Fibroblast of gingiva (primary cell): Measurements from ENCODE around the gene TM4SF5.
"Not testable (repeated sequence)": the region's sequence is repeated elsewhere in the genome, so short reads cannot be mapped to it uniquely, and the experiment has no call there.

Experiments
- DNase-seq: peaks from one replicate; pipeline ENCODE4 v3.0.0-alpha.2; 2011; ENCODE audit warnings: low read depth

Gene TM4SF5

GRCh38 chr17:4789951-4790704 lies 18.4 kb downstream of the TM4SF5 start:
- DNase-seq = peak; percentile 83

DNA sequence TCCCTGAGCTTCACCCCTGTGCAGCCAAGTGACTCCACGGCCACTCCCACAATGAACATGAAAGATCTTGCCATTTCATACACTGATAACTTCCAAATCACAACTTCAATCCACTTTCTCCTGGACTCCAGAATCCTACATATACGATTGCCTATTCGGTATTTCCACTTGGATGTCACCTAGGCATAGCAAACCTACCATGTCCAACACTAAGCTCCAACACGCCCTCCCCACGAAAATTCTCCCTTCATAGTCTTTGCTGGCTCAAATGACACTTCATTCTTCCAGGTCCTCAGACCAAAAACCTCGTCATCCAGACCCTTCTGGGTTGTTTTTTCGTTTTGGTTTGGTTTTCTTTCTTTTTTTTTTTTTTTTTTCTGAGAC lies 19.0 kb downstream of the TM4SF5 start:
- no peak for DNase-seq

GRCh38 chr17:4795168-4795567 lies 23.5 kb downstream of the TM4SF5 start:
- DNase-seq = no peak

DNA sequence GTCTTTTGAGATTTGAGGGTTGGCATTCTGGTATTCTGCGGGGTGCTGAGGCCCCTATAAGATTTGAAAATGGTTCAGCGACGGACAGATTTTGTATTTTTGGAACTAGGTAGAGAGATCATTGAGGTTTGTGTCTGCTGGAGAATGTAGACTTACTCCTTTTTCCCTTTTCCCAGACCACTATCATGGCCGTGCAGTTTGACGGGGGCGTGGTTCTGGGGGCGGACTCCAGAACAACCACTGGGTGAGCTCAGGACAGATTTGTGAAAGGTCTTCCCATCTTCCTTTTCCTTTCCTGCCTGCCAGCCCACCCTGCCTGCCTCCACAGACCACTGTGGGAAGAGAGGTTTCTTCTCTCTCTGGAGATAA lies 24.9 kb downstream of the TM4SF5 start:
- DNase-seq = no peak

- no peak for DNase-seq
These were observed 28.9 kb downstream of the TM4SF5 start for GRCh38 chr17:4800462-4801196.

DNA sequence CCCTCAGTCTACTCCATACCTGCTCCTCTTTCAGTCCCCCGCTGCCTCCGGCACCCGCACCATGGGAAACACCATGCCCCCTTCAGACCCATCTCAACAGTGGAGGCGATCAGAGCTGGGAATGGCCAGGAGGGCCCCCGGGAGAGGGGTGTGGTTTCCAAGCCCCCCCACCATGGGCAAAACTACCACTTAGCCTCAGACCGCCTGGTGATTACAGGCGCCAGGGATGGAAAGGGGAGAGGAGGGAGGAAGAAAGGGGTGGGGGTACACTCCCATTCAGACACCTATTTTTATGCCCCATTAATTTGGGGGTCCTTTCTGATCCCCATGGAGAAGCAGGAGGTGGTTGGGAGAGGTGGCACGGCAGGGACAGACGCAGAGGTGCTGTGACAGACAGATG lies 30.5 kb downstream of the TM4SF5 start, which contains the start of gene C17orf114:
Gene C17orf114 (minus strand): TSS at position 101 of the 400 bp plus-strand sequence.
- no peak for DNase-seq

- no peak for DNase-seq
These were observed 34.7 kb downstream of the TM4SF5 start for GRCh38 chr17:4806456-4806776.

DNA sequence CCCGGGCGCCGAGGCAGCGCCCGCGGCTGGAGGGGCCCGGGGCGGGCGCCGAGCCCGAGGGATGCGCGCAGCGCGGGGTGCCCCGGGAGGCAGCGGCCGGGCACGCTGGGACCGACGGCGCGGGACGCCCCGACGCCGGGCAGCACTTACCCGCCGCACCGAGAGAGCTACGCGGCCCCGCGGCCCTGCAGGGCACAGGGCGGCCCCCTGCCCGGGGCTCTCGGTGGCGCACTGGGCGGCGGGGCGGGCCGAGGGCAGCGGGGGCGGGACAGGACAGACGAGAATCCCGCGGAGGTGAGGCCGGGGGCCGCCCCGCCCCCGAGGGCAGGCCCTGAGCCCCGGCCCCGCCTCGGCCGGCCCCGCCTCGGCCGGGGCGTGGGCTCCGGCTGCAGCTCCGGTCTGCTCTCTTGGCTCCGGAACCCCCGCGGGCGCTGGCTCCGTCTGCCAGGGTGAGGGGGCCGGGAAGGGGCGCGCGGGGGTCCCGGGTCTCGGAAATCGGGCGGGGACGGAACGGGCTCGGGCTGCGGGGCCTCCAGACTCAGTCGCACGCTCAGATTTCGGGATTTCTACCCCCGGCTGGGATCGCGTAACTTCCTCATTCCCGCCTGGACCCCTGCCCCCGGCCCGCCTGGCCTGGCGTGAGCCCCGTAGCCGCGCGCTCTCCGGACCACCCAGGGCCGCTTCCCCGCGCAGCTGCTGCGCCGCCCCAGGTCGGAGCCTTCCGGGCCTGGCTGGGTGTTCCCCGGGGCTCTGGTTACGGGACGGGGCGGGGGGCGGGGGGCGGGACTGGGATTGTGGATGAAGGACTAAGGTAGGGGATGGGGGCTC lies 35.3 kb downstream of the TM4SF5 start, which contains the start of gene PLD2:
Gene PLD2 (plus strand): TSS at position 376 of the 828 bp plus-strand sequence. CDS start 621 bp downstream, outside the sequence.
- peak; percentile 73 for DNase-seq

GRCh38 chr17:4807605-4808377 lies 36.1 kb downstream of the TM4SF5 start:
- no peak for DNase-seq

DNA sequence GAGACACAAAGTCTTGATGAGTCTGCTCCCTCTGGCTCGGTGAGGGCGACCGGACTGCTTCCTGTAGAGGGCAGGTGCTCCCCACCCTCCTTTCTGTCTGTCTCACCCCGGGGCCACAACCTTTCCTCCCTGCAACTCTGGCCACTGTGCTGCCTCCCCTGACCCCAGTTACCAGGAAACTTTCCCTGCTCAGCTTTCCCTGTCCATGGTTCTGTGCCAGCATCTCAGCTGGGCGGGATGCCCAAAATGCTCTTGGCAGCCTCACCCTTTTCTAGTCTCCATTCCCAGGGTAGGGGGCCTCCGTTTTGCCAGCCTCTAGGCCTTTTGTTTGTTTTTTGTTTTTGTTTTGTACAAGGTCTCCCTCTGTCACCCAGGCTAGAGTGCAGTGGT lies 36.7 kb downstream of the TM4SF5 start:
- peak; percentile 21 for DNase-seq

DNA sequence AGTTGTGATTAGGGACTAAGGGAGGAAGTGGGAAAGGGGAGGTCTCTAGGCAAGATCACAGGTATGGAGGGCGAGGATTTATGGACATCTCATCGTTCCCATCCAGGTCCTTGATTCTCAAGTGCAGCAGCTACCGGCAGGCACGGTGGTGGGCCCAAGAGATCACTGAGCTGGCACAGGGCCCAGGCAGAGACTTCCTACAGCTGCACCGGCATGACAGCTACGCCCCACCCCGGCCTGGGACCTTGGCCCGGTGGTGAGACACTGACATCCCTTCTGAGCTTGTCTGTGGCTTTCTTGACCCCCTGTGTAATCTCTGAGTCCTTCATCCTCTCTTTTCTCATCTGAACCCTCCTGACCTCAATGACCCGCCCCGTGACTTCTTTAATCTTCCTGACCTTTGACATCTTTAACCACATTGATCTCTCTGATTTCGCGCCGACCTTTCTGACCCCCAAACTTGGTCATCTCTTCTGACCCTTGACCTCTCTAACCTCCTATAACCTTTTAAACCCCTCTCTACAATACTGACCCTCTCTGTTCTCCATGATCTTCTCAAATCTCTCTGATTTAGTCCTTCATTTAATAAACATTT lies 39.1 kb downstream of the TM4SF5 start:
- DNase-seq = no peak

DNA sequence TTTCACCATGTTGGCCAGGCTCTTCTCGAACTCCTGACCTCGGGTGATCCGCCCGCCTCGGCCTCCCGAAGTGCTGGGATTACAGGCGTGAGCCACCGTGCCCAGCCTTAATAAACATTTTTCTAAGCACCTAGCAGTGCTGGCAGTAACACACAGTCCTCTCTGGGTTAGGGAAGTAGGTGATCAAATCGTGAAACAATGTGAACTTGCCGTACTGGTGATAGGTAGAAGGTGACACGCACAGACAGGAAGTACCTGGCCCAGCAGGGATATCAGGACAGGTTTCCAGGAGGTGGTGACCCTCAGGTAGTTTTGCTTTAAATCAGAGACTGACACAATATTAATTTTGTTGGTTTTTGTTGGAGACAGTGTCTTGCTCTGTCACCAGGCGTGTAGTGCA lies 39.8 kb downstream of the TM4SF5 start:
- no peak for DNase-seq

DNA sequence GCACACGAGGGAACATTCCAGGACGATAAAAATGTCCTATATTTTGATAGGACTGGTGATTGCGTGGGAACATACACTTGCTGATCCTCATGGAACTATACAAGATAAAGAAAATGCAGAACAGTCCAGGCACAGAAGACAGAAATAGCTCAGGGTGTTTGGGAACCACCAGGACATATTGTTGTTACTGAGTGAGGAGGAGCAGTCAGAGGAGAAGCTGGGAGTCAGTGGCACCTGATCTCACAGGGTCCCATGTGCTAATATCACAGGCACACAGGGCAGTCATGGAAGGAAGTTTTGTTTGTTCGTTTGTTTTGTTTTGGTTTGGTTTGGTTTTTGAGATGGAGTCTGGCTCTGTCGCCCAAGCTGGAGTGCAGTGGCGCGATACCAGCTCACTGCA lies 41.0 kb downstream of the TM4SF5 start:
- no peak for DNase-seq

GRCh38 chr17:4815043-4815675 lies 43.5 kb downstream of the TM4SF5 start:
- DNase-seq = no peak

DNA sequence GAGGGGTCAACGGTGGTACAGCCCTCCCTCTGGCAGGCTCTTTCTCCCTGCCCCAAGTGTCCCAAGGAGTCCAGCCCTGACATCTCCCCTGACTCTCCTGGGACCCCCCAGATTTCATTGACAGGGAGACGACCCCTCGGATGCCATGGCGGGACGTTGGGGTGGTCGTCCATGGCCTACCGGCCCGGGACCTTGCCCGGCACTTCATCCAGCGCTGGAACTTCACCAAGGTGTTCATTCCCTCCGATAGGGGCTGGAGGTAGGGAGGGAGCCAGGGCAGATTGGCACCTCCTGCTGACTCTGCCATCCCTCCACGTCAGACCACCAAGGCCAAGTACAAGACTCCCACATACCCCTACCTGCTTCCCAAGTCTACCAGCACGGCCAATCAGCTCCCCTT lies 45.1 kb downstream of the TM4SF5 start:
- DNase-seq = no peak

GRCh38 chr17:4818276-4818675 lies 46.6 kb downstream of the TM4SF5 start:
- DNase-seq = no peak

DNA sequence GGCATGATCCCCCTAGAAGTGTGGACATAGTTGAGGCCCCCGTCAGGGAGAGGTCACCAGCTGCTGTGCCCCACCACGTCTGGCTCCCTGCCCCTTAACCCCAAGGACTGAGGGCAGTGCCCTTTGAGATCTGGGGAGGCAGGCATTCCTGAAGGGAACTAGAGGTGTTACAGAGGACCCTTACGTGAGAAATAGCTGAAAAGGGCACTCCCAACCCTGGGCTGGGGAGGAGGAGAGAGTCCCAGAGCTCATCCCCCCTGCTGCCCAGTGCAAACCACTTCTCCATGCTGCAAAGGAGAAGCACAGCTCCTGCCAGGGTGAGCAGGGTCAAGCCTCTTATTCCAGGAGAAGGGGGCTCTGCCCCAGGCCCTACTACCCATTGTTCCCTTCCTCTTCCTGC lies 51.1 kb downstream of the TM4SF5 start:
- DNase-seq = no peak

DNA sequence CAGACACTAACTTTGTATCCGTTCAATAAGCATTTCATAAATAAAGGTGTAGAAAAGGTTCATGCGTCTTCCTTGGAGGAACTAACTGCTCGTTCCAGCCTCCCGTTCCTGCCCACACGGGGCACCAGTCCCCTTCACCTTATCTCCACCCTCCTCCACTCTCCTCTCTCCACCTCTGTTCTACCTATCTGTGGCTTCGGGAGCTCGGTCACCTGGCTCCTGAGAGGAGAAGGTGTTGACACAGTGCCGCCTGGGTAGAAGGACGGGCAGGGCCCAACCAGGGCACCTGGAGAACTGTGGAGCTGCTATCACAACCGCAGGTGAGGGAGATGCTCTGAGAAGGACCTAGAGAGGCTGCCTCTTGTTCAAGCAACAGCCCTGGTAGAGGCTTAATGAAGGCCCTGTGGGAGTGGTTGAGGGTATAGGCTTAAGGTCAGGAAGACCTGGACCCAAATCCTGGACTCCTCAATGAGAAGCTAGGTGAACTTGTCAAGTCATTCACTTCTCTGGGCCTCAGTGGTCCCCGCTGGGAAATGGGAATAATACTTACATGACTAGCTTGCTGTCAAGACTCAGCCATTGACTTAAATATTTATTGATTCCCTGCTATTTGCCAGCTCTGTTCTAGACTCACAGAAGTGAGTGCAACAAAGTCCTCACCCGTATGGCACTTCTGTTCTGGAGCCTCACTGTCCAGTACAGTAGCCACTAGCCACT lies 51.8 kb downstream of the TM4SF5 start:
- no peak for DNase-seq

- no peak for DNase-seq
These were observed 55.7 kb downstream of the TM4SF5 start for GRCh38 chr17:4827399-4827798.

- not testable (repeated sequence) for DNase-seq
These were observed 61.1 kb downstream of the TM4SF5 start for GRCh38 chr17:4832829-4833177.
